Epithelial cell of proximal tubule (primary cell): ENCODE measurements around the gene PTPRA. TPM values are rescaled to one million over a fixed set of nuclear protein-coding genes. Genes with fewer than 3 reads are reported as not detected.
"Not testable (repeated sequence)": the region's sequence is repeated elsewhere in the genome, so short reads cannot be mapped to it uniquely, and the experiment has no call there.

Experiments
- DNase-seq: peaks from one replicate; pipeline ENCODE4 v3.0.0-alpha.2; 2011; ENCODE audit warnings: low read depth
- H3K4me3 ChIP-seq: 2 replicates; pipeline ENCODE4 v1.5.1; 2011; ENCODE audit warnings: low read depth, mild to moderate bottlenecking, low read length
- total RNA-seq: library from RNA; depleted of rRNA; stranded (reverse); fragments of >200 nt; gene quantifications from 2 replicates; pipeline ENCODE4 v1.2.3, GENCODE V29; 2015
- TF ChIP-seq, protein P1 (sequence below): conservative IDR thresholded peaks from 2 replicates; pipeline ENCODE4 v1.5.1; 2012; ENCODE audit warnings: low read depth, mild to moderate bottlenecking, low read length

PTPRA gene
- total RNA-seq, 1 donor from 2014 or later, result 40.8 TPM

DNA sequence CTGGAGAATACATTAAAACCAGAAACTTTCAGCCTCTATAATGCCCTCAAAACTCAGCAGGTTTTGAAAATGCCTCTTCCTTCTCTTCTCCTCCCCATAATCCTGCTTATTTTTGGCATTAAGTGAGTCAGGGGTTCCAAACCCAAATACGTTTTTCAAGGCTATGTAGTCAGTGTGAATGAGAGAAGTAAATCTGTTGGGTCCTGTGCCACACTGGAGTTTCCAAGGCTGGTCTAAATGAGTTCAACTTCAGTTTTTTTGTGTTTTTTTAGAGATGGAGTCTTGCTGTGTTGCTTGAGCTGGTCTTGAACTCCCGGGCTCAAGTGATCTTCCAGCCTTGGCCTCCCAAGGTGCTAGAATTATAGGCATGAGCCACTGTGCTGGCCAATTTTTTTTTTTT, 20.9 kb downstream of the PTPRA start:
- TF ChIP-seq, protein P1, sequence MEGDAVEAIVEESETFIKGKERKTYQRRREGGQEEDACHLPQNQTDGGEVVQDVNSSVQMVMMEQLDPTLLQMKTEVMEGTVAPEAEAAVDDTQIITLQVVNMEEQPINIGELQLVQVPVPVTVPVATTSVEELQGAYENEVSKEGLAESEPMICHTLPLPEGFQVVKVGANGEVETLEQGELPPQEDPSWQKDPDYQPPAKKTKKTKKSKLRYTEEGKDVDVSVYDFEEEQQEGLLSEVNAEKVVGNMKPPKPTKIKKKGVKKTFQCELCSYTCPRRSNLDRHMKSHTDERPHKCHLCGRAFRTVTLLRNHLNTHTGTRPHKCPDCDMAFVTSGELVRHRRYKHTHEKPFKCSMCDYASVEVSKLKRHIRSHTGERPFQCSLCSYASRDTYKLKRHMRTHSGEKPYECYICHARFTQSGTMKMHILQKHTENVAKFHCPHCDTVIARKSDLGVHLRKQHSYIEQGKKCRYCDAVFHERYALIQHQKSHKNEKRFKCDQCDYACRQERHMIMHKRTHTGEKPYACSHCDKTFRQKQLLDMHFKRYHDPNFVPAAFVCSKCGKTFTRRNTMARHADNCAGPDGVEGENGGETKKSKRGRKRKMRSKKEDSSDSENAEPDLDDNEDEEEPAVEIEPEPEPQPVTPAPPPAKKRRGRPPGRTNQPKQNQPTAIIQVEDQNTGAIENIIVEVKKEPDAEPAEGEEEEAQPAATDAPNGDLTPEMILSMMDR, result no peak
- DNase-seq, result no peak
- no peak overlapping the region for H3K4me3 ChIP-seq

- not testable (repeated sequence) for H3K4me3 ChIP-seq, DNase-seq
These were observed 21.9 kb downstream of the PTPRA start for GRCh38 chr20:2895154-2895553.

- H3K4me3 ChIP-seq, result no peak overlapping the region
- DNase-seq, result no peak
- TF ChIP-seq, protein P1, result no peak
These were observed 26.0 kb downstream of the PTPRA start for GRCh38 chr20:2899243-2899642.

GRCh38 chr20:2900845-2901592, 27.7 kb downstream of the PTPRA start:
- no peak overlapping the region for H3K4me3 ChIP-seq
- DNase-seq, result no peak
- TF ChIP-seq, protein P1, result no peak

GRCh38 chr20:2902291-2902690, 29.0 kb downstream of the PTPRA start:
- DNase-seq, result no peak
- TF ChIP-seq, protein P1, result no peak
- H3K4me3 ChIP-seq, result no peak overlapping the region

DNA sequence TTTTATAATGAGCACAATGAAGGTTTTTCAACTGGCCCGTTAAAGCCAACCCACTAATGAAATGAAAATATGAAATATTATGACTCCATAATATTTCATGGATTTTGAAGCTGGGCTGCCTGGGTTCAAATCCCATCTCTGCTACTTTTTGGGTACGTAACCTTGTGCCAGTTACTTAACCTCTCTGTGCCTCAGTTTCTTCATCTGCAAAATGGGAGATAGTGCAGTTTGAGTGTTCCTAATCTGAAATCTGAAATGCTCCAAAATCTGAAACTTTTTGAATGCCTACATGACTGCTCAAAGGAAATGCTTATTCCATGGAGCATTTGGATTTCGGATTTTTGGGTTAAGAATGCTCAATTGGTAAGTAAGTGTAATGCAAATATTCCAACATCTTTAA, 29.5 kb downstream of the PTPRA start:
- H3K4me3 ChIP-seq, result no peak overlapping the region
- DNase-seq, result no peak
- TF ChIP-seq, protein P1, result no peak

- TF ChIP-seq, protein P1, result no peak
- no peak for DNase-seq
- H3K4me3 ChIP-seq, result no peak overlapping the region
These were observed 30.4 kb downstream of the PTPRA start for GRCh38 chr20:2903686-2904085.
